CD4-positive, alpha-beta T cell treated with Interleukin-6 for 4 hours (primary cell): Measurements from ENCODE around the gene TLK1.
"Not testable (repeated sequence)": the region's sequence is repeated elsewhere in the genome, so short reads cannot be mapped to it uniquely, and the experiment has no call there.

Experiments
- DNase-seq: peaks from one replicate; pipeline ENCODE4 v3.0.0-alpha.2; 2020; ENCODE audit warnings: mixed read lengths

Gene TLK1

DNA sequence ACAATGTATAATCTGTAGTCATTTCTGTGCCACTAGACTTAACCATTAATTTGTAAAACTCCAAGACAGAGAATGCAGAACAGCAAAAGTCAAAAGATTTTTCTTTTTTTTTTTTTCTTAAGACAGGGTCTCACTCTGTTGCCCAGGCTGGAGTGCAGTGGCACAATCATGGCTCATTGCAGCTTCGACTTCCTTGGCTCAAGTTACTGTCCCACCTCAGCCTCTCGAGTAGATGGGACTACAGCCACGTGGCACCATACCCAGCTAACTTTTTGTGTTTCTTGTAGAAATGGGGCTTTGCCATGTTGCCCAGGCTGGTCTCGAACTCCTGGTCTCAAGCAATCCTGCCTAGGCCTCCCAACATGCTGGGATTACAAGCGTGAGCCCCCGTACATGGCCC is 80.1 kb downstream of the TLK1 start:
- DNase-seq = no peak

DNA sequence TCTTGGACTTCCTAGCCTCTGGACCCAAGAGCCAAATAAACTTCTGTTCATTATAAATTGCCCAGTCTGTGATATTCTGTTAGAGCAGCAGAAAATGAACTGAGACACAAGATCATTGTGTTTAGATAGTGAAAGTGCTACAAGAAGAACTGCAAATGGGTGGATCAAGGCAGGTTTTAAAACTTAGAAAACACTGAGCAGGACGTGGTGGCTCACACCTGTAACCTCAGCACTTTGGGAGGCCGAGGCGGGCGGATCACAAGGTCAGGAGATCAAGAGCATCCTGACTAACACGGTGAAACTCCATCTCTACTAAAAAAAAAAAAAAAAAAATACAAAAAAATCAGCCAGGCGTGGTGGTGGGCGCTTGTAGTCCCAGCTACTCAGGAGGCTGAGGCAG is 84.3 kb downstream of the TLK1 start:
- DNase-seq = not testable (repeated sequence)

DNA sequence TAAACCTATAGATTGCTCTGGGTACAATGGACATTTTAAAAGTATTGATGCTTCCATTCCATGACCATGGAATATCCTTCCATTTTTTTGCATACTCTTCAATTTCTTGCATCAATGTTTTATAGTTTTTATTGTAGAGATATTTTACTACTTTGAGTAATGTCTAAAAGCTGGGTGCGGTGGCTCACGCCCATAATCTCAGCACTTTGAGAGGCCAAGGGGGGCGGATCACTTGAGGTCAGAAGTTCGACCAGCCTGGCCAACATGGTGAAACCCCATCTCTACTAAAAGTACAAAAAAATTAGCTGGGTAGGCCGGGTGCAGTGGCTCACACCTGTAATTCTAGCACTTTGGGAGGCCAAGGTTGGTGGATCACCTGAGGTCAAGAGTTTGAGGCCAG is 88.5 kb downstream of the TLK1 start:
- DNase-seq = no peak

DNA sequence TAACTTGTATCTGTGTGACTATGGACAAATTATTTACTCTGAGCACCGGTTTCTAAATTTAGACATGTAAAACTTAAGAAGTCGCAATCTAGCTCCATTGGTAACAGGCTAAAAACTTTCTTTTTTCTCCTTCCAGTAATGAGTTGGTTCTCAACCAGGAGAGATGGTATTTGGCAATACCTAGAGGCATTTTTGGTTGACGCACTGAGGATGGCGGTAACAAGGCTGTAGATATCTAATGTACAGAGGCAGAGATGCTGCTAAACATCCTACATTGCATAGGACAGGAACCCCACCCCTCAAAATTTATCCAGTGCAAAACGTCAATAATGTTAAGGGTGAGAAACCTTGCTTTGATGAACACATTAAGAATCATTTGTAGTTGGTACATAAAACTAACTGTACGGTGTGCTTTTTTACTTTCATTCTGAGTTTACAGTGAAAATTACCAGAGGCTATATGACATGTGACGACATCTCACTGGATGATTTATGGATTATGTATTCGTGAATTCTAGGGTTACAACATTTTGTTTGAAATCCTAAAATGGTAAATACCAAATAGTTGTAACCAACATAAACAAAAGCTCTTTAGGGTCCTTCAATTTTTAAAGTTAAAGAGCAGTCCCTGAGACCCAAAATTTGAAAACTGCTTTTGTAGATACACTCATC is 91.3 kb downstream of the TLK1 start:
- DNase-seq = no peak

DNA sequence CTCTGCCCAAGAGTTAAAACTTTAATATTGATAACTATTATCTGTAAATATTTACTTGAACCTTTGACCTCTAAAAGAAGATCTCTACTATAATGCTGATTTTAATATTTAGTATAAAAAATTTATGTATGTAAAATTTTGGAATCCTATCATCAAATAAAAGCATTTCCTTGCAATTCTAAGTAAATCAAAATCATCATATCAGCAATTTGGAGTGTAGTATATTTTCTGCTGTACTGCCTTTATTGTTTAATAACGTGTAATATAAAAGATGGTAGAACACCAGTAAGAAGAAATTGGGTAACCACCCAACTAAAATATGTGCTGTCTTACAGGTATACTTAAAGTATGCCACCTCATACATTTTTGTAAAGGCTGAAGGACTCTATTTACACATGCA is 94.6 kb downstream of the TLK1 start:
- DNase-seq = no peak

DNA sequence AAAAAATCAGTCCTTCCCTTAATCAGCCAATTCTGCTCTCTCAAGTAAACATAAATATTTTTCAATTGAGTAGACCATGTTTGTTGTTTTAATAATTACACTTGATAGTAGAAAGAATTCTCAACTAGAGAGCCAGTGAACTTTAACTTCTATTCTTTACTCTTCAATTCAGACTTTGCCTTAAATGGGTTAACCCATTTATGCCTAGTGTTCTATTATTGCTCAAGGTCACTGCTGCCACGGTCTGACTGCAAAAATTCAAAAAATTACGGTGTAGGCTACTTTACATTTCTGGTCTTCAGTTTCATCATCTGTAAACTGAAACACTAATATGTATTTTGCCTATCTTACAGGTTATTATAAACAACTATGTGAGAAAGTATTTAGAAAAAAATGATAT is 103.1 kb downstream of the TLK1 start:
- no peak for DNase-seq

DNA sequence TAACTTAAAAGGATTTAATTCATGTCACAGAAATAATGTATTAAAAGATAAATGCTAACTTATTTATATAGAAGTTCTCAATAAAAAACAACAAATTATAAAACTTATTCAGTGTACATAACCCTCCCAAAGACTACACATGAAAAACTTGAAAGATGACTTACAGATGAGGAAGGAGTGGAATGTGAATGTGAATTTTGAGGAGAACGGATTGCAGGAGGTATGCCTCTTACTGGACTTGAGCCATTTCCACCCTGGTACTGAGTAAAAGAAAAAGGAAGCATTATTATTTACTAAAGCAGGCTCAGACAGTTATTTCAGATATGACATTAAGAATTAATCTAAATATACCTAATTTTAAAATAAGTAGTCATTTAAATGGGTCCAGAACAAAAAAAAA is 104.4 kb downstream of the TLK1 start:
- DNase-seq = no peak

DNA sequence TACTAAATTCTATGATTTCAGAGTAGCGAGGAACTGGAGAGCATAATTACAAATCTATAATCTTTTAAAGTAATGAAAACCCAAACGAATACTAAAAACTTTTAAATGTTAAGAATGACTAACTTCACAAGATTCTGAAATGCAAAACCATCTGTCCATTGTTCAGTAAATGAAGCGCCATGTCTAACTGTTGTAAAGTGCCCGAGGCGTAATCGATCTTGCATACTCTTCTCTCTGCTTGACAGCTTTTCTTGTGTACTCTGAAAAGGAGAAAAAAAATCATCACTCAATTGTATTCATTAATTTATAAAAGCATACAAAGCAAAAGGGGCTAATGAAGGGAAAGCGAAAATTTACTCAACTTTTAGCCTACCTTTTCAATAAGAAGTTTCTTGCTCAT is 111.0 kb downstream of the TLK1 start:
- DNase-seq = no peak

DNA sequence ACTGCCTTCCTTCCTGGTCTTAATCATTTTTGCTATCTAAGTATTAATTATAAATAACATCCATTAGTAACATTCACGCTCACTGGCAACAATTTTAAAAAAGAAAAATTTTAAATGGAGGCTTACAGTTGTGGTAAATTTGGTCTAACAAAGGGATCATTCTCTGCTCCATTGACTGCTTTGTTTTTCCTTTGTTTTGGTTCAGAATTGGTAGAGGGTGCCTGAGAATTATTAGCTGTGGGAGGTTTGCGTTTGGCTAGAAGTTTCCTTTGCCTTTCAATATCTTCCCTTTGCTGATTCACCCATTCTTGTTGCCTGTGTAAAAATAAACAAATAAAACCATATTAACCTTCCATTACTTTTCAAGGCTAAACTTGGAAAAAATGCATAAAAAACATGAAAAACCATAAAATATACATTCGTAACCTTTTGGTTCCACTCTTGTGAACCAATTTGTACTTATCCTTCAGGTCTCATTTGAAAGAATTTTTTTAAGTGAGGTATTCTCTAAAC is 114.6 kb downstream of the TLK1 start:
- no peak for DNase-seq

DNA sequence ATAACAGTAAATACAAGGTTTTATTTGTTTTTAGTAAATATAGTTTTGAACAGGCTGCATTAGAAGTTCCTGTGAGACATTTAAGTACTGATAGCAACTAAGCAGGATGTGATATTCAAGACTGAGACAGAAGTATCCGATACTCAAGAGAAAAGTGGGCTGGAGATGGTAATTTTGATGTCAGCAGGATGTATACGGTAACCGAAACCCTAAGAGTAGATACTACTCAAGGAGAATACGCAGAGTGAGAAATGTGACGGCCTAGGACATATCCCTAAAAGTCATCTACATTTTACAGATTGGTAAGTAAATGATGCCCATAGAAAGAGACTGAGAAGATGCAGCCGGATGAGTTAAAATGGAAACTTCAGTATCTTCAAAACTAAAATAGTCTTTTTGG is 116.3 kb downstream of the TLK1 start:
- no peak for DNase-seq

DNA sequence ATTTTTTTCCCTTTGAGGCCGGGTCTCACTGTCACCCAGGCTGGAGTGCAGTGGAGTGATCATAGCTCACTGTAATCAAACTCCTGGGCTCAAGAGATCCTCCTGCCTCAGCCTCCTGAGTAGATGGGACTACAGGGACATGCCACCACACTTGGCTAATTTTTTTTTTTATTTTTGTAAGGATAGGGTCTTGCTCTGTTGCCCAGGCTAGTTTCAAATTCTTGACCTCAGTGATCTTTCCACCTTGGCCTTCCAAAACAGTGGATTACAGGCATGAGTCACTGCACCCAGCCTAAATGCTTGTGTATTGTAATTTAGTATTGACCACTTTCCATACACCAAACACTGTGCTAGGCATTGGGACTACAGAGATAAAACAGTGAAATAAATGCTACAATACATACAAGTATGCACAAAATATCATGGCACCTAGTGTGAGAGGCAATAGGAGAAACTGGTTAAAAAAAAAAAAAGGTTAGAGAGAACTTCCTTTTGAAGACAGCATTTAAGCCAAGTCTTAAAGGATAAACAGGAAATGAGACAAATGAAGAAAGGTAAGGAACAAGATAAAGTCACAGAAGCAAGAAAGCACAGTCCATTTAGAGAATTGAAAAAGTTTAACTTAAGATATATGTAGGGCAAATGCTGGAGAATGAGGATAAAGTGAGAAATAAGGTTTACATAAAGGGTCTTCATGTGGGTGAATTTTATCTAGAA is 118.3 kb downstream of the TLK1 start:
- DNase-seq = no peak

DNA sequence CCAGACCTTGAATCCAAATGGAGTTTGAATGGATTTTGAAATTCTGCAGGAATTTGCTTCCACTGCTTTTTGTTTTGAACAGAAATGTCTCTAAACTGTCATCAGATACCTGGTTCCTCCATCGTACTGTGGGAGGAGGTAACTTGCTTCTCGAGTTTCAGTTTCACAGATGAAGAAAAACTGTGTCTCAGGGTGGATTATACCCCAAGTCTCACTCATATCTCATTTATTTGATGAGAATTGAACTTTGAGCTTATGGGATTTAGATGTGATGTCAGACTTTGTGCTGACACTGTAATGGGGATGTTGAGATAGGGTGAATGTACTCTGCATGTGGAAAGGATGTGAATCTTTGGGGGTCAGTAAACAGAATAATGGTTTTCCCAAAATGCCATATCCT is 124.2 kb downstream of the TLK1 start:
- no peak for DNase-seq

DNA sequence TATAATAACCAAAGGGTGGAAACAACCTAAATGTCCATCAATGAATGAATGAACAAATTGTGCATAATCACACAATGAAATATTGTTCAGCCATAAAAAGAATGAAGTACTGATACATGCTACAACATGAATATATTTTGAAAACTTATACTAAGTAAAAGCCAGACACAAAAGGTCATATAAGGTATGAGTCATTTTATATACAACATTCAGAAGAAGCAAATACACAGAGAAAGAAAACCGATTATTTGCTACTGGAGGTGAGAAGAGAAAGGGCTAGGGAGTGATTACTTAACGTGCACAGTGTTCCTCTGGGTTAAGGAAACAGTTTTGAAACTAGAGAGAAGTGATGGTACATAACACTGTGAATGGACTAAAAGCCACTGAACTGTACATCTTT is 126.4 kb downstream of the TLK1 start:
- DNase-seq = no peak

DNA sequence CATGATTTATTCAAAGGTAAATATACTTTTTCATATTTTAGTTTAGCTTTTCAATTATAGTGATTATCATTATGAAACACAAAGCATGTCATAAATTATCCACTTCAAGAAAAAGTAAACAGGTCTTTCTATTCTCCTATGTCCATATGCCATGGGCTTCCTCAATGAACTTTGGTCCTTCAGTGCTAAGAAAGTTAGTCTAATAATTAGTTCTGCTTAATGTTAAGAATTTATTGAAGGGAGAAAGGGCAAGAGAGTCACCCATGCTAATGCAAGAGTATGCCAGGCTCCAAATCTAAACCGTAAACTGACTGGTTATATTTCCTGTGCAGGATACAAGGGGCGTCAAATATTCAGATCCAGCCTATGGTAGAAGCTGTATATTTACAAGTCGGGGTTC is 135.5 kb downstream of the TLK1 start:
- no peak for DNase-seq

DNA sequence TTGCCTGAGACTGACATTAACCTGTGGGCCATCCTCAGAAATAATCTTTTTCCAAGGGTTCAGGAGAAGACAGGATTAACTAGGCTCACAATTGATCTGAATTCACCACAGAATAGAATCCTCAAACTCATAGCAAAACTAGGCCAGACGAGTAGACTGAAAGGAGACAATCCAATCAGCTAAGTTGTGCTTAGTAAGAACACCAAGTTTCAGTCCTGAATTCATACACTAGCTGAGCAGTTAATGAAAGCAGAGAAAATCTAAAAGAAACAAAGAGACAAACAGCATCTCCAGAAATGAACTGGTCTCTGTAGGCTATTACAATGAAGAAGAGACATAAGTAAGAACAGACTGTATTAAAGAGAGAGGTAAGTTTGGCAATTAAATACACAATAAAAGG is 142.2 kb downstream of the TLK1 start:
- DNase-seq = no peak

DNA sequence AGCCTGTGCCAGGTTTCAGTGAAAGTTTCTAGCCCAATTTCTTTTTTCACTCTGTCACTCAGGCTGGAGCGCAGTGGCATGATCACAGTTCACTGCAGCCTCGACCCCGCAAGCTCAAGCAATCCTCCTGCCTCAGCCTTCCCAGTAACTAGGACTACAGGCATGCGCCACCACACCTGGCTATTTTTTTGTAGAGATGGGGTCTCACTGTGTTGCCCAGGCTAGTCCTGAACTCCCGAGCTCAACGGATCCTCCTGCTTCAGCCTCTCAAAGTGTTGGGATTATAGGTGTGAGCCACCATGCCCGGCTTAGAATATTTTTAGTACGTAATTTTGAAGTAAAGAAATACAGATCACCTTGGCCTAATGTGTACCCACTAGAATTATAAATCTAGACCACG is 144.6 kb downstream of the TLK1 start:
- DNase-seq = no peak

DNA sequence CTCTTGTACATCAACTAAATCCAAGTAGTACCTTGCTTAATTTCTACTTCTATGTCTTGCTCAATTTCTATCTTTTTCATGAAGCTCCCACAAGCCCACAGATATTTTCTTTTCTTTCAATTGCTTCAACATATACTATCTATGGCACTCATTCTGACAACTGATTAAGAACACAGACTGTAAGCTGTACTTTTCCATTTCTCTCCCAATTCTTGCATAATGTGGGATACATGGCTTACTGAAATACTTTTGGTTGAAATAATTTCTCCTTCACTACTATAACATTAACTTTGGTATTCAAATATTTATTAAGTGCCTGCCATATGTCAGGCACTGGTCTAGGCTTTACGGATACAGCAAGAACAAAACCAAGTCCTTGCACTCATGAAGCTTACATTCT is 146.8 kb downstream of the TLK1 start:
- no peak for DNase-seq

DNA sequence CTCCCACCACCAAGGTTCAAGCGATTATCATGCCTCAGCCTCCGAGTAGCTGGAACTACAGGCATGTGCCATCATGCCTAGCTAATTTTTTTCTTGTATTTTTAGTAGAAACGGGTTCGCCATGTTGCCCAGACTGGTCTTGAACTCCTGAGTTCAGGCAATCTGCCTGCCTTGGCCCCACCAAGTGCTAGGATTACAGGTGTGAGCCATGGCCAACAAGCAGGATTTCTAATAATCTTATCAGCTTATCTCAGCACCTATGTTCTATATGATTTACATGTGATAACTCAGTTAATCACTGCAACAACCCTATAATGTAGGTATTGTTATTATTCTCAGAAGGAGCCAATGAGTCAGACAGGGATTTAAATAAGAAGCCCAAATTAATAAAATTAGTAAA is 151.3 kb downstream of the TLK1 start:
- DNase-seq = no peak

DNA sequence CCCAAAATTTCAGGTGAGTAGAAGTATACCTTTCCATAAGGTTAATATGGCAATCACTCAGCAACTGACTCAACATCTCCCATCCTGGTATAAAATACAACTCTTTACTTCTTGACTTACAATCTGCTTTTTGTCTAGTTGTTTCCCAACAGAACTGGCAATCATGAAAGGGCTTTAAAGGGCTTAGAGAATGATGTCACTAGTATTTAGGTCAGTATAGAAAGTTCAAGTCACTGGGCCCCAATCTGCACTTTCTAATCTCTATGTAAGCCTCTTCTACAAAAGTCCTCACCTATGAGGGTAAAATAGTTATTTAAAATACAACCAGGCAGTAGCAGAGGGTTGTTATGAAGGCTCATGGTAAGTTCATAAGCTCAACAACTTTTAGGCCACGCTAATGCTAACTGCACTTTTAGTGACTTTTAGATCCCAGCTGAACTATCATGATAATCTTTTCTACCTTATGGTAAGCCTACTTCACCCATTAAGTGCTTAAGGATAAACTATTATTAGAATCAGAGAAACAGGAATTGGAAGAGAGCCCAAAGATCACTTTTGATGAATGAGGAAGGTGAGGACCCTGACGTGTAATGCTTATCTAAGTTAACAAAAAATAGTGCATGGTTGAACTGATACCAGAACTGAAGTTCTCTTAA is 152.0 kb downstream of the TLK1 start:
- no peak for DNase-seq

DNA sequence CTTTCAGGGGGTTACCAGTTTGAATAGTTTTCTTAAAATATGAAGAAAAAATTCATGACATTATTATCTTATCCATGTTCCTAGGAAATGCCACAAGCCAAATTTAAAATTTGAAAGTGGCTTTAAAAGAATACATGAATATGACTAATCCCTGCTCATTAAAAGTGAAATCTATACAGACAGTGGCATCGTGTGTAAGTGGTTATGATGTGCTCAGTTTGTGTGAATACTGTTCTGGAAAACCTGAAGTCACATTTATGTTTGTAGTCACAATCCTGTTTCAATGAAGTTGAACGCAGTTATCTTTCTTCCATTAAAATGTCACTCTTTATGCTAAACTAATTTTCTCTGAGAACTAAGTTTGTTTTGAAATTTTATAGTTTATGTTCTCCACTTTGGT is 155.9 kb downstream of the TLK1 start:
- DNase-seq = no peak

DNA sequence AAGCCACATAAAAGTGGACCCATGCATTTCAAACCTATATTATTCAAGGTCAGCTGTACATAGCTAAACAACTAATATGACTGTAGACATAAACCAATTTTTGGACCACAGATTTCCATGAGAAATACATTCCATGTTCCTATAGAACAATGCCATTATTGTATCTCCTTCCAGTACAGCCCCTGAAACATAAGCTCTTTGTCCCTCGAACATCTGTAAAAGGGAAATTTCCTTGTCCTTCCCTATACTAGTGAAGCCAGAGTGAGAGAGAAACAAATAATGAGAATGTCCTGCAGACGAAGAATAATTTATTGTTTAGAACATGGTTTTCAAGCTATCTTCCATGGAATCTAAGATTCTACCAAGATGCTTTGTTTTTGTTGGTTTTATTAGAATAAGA is 156.3 kb downstream of the TLK1 start:
- no peak for DNase-seq

DNA sequence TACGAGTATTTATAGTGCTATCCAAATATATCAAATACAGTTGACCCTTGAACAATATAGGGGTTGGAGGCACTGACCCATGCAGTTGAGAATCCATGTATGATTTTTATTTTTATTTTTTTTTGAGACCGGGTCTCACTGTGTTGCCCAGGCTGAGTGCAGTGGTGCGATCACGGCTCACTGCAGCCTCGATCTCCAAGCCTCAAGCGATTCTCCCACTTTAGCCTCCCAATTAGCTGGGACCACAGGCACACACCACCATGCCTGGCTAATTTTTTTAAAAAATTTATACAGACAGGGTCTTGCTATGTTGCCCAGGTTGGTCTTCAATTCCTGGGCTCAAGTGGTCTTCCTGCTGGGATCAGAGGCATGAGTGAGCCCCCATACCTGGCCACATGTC is 161.0 kb downstream of the TLK1 start:
- no peak for DNase-seq

DNA sequence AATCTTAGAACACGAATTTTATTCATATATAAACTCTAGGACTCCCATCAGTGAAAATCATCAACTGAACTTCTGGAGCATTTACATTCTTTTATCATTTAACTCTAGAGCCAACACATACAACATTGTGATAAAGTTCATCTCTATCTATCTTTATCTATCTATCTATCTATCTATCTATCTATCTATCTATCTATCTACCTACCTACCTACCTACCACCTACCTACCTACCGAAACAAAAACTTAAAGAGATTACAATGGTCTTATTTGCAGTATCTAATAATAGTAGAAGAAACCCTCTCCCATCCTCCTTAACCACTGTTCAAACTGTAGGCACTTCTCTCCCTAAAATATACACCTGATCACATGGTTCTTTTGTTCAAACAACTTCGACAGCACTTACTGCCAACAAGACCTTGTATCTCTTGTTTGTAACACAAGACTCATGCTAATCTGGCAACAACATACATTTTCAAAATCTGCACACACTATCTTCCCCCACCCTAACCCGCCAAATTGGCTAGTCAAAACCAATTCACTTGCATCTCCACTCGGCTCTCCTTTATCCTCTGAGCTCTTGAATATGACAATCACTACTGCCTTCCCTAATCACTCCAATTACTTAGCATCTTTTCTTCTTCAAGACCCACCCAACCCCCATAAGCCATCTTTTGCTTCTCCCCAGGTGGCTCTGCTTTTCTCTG is 162.6 kb downstream of the TLK1 start:
- DNase-seq = no peak

DNA sequence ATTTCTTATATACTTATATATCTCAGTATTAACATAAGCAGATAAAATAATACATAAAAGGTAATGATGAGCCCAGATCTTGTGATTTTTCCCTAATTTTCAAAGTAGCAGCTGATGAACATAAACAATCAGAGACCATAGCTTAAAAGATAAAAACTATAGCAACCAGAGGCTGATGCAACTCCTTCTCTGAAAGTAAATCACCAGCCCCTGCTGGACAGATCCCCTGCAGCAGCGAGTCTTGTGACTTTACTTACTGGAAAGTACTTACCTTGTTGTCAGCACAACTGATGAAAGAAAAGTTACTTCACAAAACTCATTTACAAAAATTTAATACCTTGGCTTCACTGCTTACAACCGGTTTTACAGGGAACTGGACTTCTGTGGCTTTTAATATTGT is 164.4 kb downstream of the TLK1 start:
- DNase-seq = no peak
